Activated CD8-positive, alpha-beta memory T cell treated with anti-CD3 and anti-CD28 coated beads for 48 hours (primary cell): ENCODE measurements around the gene SPTSSB.

Experiments used
- DNase-seq, 3 experiments: peaks; one replicate each; pipeline ENCODE4 v3.0.0-alpha.2; 2020; ENCODE audit warnings: low read depth in 2 of 3, low spot score in 2 of 3

SPTSSB gene

DNA sequence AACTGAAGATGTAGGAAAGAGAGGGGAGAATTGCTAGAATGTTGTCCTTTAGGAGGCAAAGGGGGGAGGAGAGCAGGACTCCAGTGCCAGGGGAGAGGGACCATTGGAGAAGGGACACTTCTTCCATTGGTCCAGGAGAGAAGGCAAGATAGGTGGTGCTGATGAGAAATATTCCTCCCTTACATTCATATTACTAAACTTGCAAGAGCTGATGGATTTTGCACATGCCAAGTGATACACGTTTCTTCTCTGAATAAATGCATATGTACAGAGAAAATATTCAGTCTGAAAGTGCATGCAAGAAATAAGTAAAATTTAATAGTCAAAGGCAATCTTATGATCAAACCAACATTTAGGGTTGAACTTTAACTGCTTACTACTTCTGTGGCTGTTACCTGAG, 21.5 kb upstream of the SPTSSB start:
- DNase-seq = no peak

DNA sequence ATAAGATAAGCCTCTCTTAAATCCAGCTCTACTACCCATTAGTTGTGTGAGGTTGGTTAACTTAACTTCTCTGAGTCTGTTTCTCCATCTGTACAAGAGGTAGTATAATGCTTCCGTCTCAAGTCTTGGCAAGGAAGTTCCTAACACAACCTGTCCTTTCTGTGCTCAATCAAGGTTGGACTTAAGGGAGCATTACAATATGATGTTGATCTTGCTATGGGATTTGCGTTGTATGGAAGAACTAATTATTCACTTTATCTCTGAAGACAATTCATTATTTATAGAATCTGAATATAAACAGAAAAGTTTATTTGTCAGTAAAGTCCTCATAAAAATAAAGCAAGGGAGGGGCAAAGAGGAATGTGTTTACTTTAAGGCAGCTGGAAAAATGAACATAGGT, 18.9 kb upstream of the SPTSSB start:
- no peak for DNase-seq

DNA sequence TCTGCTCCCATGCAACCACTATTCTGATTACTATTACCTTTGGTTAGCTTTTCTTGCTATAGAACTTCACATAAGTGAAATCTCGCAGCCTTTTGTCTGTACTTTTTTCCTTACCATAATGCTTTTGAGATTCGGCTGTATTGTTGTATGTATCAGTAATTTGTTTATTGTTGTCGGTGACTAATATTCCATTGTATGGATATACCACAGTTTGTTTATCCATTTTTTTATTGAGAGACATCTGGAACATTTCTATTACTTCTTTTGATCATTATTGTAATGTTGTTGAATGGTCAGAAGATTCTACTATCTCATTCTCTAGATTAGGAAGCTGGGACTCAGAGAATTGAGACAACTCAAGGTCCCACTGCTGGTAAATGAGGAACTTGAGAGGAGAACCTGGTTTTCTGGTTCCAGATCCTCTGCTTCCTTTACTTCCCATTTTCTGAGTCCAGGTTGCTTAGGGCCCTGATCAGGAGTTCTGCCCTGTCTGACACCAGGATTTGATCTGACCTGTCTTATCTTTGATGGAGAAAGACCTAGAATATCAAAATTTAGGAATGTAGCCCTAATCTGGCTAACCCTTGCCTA, 18.2 kb upstream of the SPTSSB start:
- no peak for DNase-seq

DNA sequence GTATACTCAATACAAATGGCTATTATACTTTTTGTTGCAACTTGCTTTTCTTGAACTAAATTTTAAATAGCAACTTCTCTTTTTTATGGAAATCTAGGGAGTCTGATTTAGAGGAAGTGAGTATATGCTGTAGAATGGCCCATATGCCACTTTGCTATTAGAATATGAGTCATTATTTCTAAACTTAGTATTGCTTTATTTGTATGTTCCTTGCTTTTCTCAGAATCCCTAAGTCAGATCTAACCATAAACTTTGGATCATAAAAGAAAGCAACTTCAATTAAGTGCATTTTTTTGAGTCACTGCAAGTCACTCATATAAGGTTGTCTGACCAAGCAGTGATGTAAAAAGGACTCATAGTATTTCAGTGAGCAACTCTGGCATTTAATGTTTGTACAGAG, 17.5 kb upstream of the SPTSSB start:
- DNase-seq = no peak

DNA sequence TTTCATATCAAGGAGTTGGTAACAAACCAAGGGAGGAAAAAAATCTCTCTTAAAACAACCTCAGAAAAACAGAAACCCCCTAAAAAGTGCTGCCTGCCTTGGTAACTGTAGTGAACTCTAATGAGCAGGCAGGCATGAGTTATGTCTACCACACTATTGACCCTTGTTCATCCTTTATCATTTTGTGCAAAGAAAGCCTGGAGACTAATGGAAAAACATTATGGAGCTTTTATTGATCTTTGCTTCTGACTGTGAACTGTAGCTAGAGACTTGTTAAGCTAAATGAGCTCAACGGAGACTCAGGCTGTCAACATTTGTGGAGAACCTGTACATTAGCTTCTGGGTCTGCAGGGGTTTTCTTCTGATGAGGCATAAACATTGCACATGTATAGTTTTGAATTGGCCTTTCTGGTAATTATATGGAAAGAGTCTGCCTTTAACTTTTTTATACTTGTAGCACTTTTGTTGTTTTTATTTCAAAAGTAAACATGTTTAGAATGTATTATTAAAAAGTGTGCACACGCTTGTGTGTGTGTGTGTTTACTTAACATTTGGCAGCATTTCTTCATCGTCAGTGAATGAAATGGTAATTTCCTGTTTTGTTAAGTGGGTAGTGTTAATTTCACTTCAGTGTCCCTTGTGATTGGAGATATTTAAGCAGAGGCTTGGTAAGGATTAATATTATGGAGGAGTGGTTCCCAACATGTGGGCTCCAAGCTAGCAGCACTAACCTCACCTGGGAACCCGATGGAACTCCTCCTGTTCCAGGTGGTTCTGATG, 15.9 kb upstream of the SPTSSB start:
- no peak for DNase-seq

DNA sequence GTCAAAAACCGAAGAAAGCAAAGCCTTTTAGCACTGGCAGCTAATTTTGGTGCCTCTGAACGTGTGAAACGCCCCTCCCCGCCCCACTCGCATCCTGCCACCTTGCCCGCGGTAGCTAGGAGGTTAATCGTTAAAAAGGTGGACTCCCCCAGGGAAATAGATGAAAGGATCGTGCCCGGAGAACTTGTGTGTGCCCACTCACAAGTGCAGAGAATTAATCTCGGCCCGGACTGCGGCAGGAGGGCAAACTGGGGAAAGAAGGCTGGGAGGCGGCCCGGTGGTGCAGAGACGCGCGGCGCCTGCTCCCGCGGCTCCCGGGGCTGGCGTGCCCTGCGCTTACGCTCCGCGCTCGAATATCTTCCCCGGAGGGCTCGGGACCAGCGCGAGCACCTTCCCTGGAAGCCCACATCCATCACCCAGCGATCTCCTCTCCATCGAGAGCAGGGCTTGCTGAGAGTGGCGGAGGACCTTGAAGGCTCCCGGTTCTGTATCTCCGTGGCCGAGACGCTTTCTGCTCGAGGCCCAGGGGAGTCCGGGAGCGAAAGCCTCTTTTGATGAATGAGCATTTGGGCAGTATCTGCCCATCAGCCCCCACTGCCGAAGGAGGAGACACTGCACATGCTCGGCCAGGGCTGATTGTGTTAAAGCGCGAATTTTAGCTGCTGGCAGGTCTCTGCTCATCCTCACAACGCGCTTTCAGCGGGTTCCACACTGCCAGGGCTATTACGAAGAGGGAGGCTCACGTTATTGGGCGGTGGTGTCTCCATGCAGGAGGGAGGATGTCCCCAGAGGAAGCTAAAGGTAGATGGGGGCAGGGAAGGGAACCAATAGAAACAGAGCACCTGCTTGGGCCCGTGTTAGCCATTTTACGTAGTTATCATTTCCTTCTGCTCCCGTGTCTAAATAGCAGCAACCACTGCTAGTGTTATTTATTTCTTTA, 1.3 kb upstream of the SPTSSB start:
- DNase-seq = no peak

DNA sequence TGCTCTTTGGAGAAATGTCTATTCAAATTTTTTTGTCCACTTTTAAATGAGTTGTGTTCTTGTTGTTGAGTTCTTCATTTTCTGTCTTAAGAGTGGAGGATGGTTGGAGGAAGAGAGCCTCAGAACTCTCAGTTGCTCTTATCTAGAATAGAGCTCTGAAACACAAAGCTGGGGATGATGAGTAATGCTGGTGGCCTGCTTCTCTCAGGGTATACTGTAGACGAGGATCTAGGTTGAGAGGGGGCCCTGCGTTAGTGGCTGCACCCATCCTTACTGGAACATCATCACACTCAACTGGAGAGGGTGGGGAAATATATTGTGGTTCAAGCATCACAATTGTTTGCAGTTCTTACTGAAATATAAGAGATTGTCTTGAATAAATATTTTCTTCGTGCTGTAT, 1.8 kb downstream of the SPTSSB start:
- no peak for DNase-seq

DNA sequence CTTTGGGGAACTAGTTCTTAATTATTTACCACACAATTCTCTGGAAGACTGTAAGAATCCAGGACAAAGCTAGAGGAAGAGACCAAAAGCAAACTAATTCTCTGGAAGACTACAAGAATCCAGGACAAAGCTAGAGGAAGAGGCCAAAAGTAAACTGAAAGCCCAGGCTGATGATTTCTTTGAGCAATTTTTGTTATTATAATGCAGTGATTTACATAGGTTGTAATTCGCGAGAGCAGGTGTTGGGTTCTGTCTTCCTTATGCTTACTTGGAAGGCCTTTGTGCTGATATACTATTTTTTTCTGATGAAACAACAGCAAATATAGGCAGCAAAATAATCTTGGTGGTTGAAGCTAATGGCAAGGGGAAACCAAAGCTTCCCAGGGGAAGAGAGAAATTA, 5.2 kb downstream of the SPTSSB start:
- no peak for DNase-seq

DNA sequence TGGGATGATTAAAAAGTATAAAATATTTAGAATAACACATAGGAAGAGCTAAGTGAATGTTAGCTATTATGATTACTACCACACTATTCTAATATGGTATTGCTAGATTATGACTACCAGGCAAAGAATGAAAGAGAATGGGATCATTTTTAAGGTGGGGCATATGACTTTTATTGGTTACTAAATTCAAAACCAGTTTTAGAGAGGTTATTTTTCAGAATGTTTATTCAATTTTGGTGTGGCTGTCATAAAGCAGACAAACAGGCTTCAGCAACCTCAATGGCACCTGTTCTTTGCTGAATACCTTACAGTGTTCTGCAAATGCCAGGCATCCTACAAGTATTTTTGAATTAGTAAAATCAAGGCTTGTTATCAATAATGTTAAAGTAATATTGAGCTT, 12.8 kb downstream of the SPTSSB start:
- DNase-seq = no peak

DNA sequence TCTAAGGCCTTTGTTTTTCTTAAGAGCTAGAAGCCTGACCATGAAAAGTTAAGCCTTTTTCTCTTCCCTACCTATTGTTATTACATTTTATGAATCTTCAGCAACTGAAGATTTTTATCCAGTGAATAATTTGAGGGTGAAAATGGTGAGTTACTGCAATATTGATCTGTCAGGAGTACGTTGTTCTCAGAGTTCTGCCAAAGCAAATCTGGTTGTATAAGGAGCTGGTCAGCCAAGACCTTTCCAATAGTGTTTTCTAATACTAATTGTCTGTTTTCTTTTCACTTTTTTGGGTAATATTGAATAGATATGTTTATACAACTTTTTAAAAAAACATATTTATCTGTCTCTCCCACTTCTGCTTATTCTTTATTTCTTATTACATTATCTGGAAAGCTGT, 15.0 kb downstream of the SPTSSB start:
- no peak for DNase-seq

DNA sequence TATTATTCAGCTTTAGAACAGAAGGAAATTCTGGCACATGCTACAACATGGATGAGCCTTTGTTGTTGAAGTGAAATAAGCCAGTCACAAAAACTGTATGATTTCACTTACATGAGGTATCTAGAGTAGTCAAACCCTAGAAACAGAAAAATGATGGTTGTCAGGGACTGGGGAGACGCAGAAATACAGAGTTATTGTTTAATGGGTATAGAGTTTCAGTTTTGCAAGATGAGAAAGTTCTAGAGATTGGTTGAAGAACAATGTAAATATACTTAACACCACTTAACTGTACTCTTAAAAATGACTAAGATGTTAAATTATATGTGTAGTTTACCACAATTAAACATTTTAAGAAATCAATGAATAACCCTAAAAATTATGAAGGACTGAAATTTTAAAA, 15.8 kb downstream of the SPTSSB start:
- DNase-seq = no peak

DNA sequence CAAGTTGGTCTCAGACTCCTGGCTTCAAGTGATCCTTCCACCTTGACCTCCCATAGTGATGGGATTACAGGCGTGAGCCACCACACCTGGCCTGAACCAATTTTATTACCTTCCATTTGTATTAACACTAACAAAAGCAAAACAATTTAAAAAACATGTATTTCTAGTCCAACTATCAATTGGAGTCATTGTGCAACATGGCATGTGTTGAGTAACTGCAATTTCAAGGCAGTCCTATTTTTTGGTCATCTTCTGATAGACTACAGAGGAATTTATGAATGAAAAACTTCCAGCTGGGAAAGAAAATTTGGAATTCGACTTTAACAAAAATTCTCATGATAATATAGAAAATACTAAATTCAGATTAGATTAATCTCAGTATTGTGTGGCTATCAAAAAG, 16.8 kb downstream of the SPTSSB start:
- no peak for DNase-seq

DNA sequence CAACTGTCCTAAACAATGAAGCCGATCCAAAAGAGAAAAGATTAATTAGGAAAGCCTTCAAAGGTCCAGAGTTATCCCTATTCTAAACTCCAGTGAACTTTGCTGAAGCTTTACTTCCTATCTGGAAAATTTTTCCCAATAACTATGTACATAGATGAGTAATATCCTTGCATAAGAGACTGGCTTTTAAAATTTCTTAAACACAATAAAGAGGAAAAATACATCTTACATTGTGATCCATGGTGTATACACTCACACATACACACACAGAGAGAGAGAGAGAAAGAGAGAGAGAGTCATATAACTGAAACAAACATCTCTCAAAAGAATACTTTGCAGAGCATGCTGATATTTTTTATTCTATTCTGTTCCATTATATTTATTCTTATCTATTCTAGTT, 20.0 kb downstream of the SPTSSB start:
- no peak for DNase-seq

DNA sequence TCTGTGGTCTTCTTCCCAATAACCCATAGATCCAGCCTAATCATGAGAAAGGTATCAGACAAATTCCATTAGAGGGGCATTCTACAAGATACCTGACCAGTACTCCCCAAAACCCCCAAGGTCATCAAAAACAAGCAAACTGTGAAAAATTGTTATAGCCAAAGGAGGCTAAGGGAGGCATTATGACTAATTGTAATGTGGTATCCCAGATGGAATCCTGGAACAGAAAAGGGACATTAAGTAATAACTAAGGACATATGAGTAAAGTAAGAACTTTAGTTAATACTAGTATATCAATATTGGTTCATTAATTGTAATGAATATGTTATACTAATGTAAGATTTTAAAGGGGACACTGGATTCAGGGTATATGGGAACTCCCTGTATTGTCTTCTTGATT, 20.4 kb downstream of the SPTSSB start:
- DNase-seq = no peak

DNA sequence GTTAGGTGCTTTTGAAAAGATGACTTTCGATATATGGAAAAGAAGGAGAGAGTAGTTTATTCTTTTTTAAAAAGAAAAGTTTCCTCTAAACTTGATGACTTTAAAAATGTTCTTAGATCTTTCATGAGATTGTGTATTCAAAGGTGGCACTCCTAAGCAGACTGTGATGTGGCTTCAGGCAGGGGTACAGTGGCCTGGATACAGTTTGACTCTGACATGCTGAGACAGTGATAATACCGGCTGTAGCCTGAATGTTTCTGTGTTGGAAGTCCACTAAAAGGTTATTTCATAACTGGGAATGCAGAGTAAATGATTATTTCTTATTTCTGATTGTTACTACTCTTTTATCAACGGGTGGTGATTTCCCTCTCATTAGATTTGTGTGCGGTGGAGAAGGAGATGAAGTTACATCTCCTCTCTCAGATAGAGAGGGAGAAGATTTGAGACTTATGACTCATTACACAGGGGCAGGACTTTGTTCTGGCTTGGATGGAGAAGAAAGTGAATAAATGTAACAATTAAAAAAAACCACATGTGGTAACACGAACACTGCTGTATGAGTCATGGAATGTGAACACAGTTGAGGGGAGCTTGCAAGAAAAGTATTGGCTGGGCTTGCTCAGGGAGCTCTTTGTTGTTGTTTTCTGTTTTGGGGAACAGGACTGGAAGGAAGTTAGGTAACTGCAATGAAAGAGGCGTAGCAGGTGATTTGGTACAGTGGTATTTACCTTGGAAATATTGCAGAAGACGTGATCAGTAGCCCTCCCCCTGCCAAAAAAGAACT, 21.6 kb downstream of the SPTSSB start:
- no peak for DNase-seq

DNA sequence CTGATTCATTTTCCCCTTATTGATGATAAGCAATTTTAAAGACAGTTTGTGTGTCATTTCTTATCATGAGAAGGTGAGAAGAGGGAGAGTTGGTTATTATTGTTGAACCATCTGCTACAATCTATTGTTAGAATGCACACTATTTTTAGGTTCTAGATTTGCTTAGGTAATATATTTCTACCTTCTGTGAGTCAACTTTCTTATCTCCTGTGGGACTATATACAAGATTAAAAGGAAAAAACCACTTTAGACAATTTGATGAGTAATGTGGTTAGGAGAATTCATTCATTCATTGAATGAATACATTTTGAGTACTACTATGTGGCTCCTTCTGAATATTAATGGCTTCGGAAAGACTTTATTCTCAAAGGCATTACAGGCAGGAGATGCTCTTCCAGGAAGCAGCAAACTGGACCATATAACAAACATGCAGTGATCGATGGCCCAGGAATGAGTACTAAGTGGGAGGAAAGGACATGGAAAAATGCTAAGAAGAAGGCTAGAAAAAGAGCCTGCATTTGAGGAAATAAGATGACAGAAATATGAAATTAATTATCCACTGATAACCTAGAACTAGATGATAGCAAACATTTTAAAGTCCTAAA, 22.4 kb downstream of the SPTSSB start:
- DNase-seq = no peak

DNA sequence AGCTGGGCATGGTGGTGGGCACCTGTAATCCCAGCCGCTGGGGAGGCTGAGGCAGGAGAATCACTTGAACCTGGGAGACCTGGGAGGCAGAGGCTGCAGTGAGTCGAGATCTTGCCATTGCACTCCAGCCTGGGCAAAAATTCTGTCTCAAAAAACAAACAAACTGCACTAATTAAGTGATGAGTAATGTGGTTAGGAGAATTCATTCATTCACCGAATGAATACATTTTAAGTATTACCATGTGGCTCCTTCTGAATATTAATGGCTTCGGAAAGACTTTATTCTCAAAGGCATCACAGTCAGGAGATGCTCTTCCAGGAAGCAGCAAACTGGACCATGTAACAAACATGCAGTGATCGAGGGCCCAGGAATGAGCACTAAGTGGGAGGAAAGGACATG, 23.6 kb downstream of the SPTSSB start:
- no peak for DNase-seq

DNA sequence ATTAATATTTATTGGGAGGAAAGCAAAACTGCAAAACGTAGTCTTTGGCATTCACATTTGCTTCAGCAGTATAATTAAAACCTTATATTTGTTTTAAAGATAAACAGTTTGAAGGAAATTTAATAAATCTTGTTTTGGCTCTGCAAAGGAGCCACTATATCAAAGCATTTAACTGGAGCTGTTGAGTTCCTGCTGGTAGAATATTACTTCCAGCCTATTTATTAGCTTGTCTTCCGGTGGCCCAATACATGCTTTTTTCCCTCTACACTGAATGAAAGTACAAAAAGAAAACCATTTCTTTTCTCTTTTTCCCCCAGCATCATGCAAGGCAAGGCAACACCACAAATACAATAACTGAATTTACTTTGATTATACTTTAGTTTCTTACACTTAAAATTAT, 26.3 kb downstream of the SPTSSB start:
- DNase-seq = no peak

DNA sequence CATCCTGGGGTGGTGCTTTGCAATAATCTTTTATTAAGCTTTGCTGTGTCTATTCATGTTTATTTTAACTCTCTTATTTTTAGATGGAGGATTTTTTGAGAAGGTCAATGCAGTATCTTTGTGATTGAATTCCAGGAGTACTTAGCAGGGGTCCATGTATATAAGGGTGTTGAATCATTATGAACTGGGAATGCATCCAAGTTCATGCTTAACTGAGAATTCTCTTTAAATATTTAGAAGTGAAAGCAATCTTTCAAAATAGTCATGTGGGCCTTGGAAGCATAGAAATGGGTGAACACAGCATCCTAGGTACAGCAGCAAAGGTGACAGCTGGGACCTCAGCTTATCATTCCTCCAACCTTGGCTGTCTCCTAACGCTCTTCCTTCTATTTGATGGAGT, 27.3 kb downstream of the SPTSSB start:
- DNase-seq = no peak

DNA sequence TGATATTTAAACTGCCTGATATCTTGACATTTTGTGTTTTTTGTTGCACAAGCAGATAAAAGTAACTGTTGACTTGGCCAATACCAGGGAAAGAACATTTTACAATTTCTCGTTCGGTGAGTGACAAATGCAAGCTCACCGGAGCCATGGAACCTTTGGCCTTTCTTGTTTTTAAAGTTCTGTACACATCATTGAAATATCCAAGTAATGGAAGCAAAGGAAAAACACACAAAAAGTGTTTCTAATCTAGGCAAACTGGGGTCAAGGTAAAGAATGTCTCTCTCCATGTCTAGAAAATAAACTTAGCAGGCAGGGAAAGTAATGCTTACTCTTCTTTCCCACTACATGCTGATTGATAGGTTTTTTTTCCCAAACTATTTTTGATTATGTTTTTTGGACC, 27.8 kb downstream of the SPTSSB start:
- no peak for DNase-seq

DNA sequence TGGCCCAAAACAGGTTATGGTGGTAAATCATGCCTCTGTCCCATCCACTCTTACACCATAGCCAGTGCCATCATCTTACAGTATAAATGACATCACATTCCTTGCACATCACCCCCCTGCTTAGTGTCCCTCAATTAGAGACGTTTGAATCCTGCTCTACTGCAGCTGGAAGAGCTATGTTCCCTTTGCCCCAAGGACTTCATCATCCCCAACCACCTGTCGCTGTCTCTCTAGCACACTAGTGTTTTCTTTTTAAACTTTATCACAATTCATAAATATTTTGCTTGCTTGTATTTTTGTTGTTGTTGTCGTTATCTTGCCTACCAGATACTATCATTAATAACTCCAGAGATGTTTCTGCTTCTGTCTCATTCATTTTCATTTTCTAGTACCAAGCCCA, 28.7 kb downstream of the SPTSSB start:
- DNase-seq = no peak
